Natural killer cell (primary cell): ENCODE data around the gene CACNA2D3. TPM values are rescaled to one million over a fixed set of nuclear protein-coding genes. Genes with fewer than 3 reads are reported as not detected.

Source experiments
- ATAC-seq, 3 donors: fragments of 150-1000 bp in 2 of 3; fragments of 200-7000 bp in 1 of 3; cut with Tn5 transposase; 1 replicate in 1 of 3; 2 replicates in 2 of 3; pipeline ENCODE4 v1.10.0; 2021; ENCODE audit warnings: mild to moderate bottlenecking in 2 of 3, moderate library complexity in 2 of 3
- DNase-seq, 2 donors: peaks; one replicate each; pipeline versions ENCODE4 v3.0.0 to v3.0.0-alpha.2; 2013 to 2021; ENCODE audit warnings: mixed read lengths in 1 of 2
- H3K27ac ChIP-seq: one replicate; pipeline ENCODE4 v1.5.1; 2013; ENCODE audit warnings: mild to moderate bottlenecking, low read length
- H3K27me3 ChIP-seq: one replicate; pipeline ENCODE4 v1.6.1; 2013; ENCODE audit warnings: low read length; ENCODE audit not compliant: control insufficient read depth, insufficient read depth
- H3K36me3 ChIP-seq: one replicate; pipeline ENCODE4 v1.6.1; 2013; ENCODE audit warnings: low read length; ENCODE audit not compliant: control insufficient read depth, insufficient read depth
- H3K4me1 ChIP-seq: one replicate; pipeline ENCODE4 v1.6.1; 2013; ENCODE audit warnings: low read length; ENCODE audit not compliant: control insufficient read depth, insufficient read depth
- H3K4me3 ChIP-seq: one replicate; pipeline ENCODE4 v1.5.1; 2013; ENCODE audit warnings: low read length
- H3K9me3 ChIP-seq: one replicate; pipeline ENCODE4 v1.6.1; 2013; ENCODE audit warnings: low read length; ENCODE audit not compliant: control insufficient read depth, insufficient read depth
- H3K27ac Mint-ChIP-seq, 2 donors: one replicate each; pipeline ENCODE4 v1.8.0; 2022; ENCODE audit warnings: mild to moderate bottlenecking in 2 of 2, mixed read lengths in 2 of 2, moderate library complexity in 1 of 2
- H3K27me3 Mint-ChIP-seq, 2 donors: one replicate each; pipeline ENCODE4 v1.8.0; 2022; ENCODE audit warnings: low read depth in 2 of 2, mixed read lengths in 2 of 2
- H3K36me3 Mint-ChIP-seq: one replicate; pipeline ENCODE4 v1.8.0; 2022; ENCODE audit warnings: mixed read lengths
- H3K4me1 Mint-ChIP-seq, 2 donors: one replicate each; pipeline ENCODE4 v1.8.0; 2022; ENCODE audit warnings: mixed read lengths in 2 of 2
- H3K4me3 Mint-ChIP-seq: one replicate; pipeline ENCODE4 v1.8.0; 2022; ENCODE audit warnings: mild to moderate bottlenecking, moderate library complexity, mixed read lengths
- H3K9me3 Mint-ChIP-seq, 2 donors: one replicate each; pipeline ENCODE4 v1.8.0; 2022; ENCODE audit warnings: mixed read lengths in 2 of 2
- WGBS: methylation state at CpG from one replicate; pipeline ENCODE4 v1.1.7; 2013; ENCODE audit warnings: missing lambda C conversion rate; ENCODE audit not compliant: insufficient coverage; 5-methylcytosine and 5-hydroxymethylcytosine counted together
- intact Hi-C: fragments of 100-400 bp; cut with micrococcal nuclease; formaldehyde crosslinking; loops from one replicate; pipeline ENCODE4 v1.14.2; 2022
- total RNA-seq, 4 donors: library from RNA; stranded (reverse); fragments of 120-200 nt in 1 of 4; gene quantifications; one replicate each; pipeline versions ENCODE4 v1.2.3 to v1.2.4, GENCODE V29; 2013 to 2022
- TF ChIP-seq, protein P1 (sequence below): fragments of 200-600 bp; IDR thresholded peaks from one replicate; pipeline ENCODE4 v1.8.0; 2022; ENCODE audit warnings: antibody characterized with exemption

The CACNA2D3 gene
- total RNA-seq, 3 donors from 2014 or later (not counting 1 experiment from before 2014, with no cell fraction given): 0.49 TPM; not detected in 2

GRCh38 chr3:54433846-54434245 is 311.5 kb downstream of the CACNA2D3 start:
- DNase-seq (no peak), ATAC-seq (no peak)
- Histone ChIP-seq H3K4me1 (no peaks in the 10 kb centered on the region), H3K27ac (no peak overlapping the region), H3K36me3 (no peaks in the 10 kb centered on the region), H3K27me3 (no peaks in the 10 kb centered on the region), H3K4me3 (no peak overlapping the region), H3K9me3 (no peaks in the 10 kb centered on the region)
- Mint-ChIP-seq H3K9me3 (peaks cover 0 to 2% of the 10 kb centered on the region in 2 donors), H3K27ac (no peak overlapping the region), H3K36me3 (no peaks in the 10 kb centered on the region), H3K4me3 (no peak overlapping the region), H3K27me3 (no peaks in the 10 kb centered on the region), H3K4me1 (no peaks in the 10 kb centered on the region)
- intact Hi-C loops: no loop called here
- TF ChIP-seq, protein P1, sequence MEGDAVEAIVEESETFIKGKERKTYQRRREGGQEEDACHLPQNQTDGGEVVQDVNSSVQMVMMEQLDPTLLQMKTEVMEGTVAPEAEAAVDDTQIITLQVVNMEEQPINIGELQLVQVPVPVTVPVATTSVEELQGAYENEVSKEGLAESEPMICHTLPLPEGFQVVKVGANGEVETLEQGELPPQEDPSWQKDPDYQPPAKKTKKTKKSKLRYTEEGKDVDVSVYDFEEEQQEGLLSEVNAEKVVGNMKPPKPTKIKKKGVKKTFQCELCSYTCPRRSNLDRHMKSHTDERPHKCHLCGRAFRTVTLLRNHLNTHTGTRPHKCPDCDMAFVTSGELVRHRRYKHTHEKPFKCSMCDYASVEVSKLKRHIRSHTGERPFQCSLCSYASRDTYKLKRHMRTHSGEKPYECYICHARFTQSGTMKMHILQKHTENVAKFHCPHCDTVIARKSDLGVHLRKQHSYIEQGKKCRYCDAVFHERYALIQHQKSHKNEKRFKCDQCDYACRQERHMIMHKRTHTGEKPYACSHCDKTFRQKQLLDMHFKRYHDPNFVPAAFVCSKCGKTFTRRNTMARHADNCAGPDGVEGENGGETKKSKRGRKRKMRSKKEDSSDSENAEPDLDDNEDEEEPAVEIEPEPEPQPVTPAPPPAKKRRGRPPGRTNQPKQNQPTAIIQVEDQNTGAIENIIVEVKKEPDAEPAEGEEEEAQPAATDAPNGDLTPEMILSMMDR: no peak
- 53% methylated on average over 5 of the region's 6 CpGs for WGBS

DNA sequence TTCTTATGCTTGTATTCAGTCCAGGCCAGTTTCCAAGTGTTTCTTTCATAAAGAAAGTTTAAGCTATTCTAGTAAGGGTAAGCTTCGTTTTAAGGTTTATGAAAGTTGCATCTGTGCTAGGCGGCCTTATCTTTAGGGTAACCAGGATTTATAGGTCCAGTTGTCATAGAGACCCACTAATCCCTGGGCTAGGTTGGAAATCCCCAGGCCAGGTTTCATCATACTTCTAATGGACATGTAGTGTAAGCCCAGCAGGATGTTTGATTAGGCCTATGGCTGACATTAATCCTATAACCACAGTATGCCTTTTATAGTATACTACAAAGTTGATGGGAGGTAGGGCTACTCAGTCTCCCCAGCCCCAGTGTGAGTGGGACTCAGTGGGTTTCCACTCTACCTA is 312.4 kb downstream of the CACNA2D3 start:
- Mint-ChIP-seq H3K9me3 (peaks cover 0 to 2% of the 10 kb centered on the region in 2 donors), H3K4me3 (no peak overlapping the region), H3K36me3 (no peaks in the 10 kb centered on the region), H3K4me1 (no peaks in the 10 kb centered on the region), H3K27ac (no peak overlapping the region), H3K27me3 (no peaks in the 10 kb centered on the region)
- DNase-seq: no peak
- H3K4me3 ChIP-seq: no peak overlapping the region
- no peak for ATAC-seq
- no peak overlapping the region for H3K27ac ChIP-seq
- no peaks in the 10 kb centered on the region for H3K36me3 ChIP-seq
- TF ChIP-seq, protein P1: no peak
- 78% methylated on average over 2 of the region's 2 CpGs for WGBS
- intact Hi-C loops: no loop called here
- no peaks in the 10 kb centered on the region for H3K4me1 ChIP-seq
- H3K9me3 ChIP-seq: no peaks in the 10 kb centered on the region
- H3K27me3 ChIP-seq: no peaks in the 10 kb centered on the region

GRCh38 chr3:54437271-54437670 is 314.9 kb downstream of the CACNA2D3 start:
- no peak for DNase-seq
- H3K27me3 ChIP-seq: no peaks in the 10 kb centered on the region
- no peaks in the 10 kb centered on the region for H3K27me3 Mint-ChIP-seq

More at GRCh38 chr3:54437271-54437670, 314.9 kb downstream of the CACNA2D3 start:
- ATAC-seq: no peak
- no peaks in the 10 kb centered on the region for H3K36me3 ChIP-seq
- intact Hi-C loops: no loop called here
- no peaks in the 10 kb centered on the region for H3K36me3 Mint-ChIP-seq
- 90% methylated on average over 2 of the region's 2 CpGs for WGBS
- H3K4me3 ChIP-seq: no peak overlapping the region
- H3K4me1 Mint-ChIP-seq: no peaks in the 10 kb centered on the region
- H3K9me3 Mint-ChIP-seq: peaks cover 0 to 2% of the 10 kb centered on the region in 2 donors
- H3K9me3 ChIP-seq: no peaks in the 10 kb centered on the region
- no peak overlapping the region for H3K4me3 Mint-ChIP-seq
- no peaks in the 10 kb centered on the region for H3K4me1 ChIP-seq
- no peak overlapping the region for H3K27ac ChIP-seq
- H3K27ac Mint-ChIP-seq: no peak overlapping the region
- TF ChIP-seq, protein P1: no peak
